CD4-positive, alpha-beta memory T cell (primary cell): ENCODE results near the gene MZF1. TPM values are rescaled to one million over a fixed set of nuclear protein-coding genes. Genes with fewer than 3 reads are reported as not detected.

Source experiments
- CTCF ChIA-PET: fragments of 350-600 bp; sonication (Branson Sonifier 250); formaldehyde crosslinking; loops from one replicate; lab custom pipeline; 2021; ENCODE audit warnings: inconsistent platforms; ENCODE audit not compliant: partially characterized antibody; lab: Charles Lee
- POLR2A ChIA-PET: fragments of 350-600 bp; sonication (Branson Sonifier 250); formaldehyde crosslinking; loops from one replicate; lab custom pipeline; 2021; ENCODE audit not compliant: partially characterized antibody; lab: Charles Lee
- DNase-seq, 5 donors: peaks; one replicate each; pipeline versions ENCODE4 v3.0.0 to v3.0.0-alpha.2; 2020 to 2022; ENCODE audit warnings: mixed read lengths in 1 of 5
- H3K27ac ChIP-seq: one replicate; pipeline ENCODE4 v1.7.0; 2013; ENCODE audit warnings: low read depth, low read length
- H3K27me3 ChIP-seq: 2 replicates; pipeline ENCODE4 v1.7.0; 2013; ENCODE audit warnings: mild to moderate bottlenecking, low read length, moderate library complexity; ENCODE audit not compliant: insufficient read depth
- H3K36me3 ChIP-seq: 2 replicates; pipeline ENCODE4 v1.7.0; 2013; ENCODE audit warnings: mild to moderate bottlenecking, low read length, moderate library complexity; ENCODE audit not compliant: insufficient read depth
- H3K4me1 ChIP-seq: 2 replicates; pipeline ENCODE4 v1.7.0; 2013; ENCODE audit warnings: mild to moderate bottlenecking, low read length, moderate library complexity; ENCODE audit not compliant: insufficient read depth
- H3K4me3 ChIP-seq, 2 donors: one replicate each; pipeline ENCODE4 v1.7.0; 2013; ENCODE audit warnings: low read length in 2 of 2, mild to moderate bottlenecking in 1 of 2
- H3K9me3 ChIP-seq, 2 donors: one replicate each; pipeline ENCODE4 v1.7.0; 2013; ENCODE audit warnings: low read length in 2 of 2, control low read depth in 1 of 2; ENCODE audit not compliant: control insufficient read depth in 1 of 2
- H3K27ac Mint-ChIP-seq, 7 donors: one replicate each; pipeline ENCODE4 v1.8.0; 2020 to 2021; ENCODE audit warnings: mixed read lengths in 7 of 7, mild to moderate bottlenecking in 6 of 7, inconsistent platforms in 3 of 7, moderate library complexity in 3 of 7
- H3K27me3 Mint-ChIP-seq, 2 donors: one replicate each; pipeline ENCODE4 v1.8.0; 2020 to 2021; ENCODE audit warnings: mixed read lengths in 2 of 2
- H3K36me3 Mint-ChIP-seq, 2 donors: one replicate each; pipeline ENCODE4 v1.8.0; 2020 to 2021; ENCODE audit warnings: mixed read lengths in 2 of 2, inconsistent platforms in 1 of 2, mild to moderate bottlenecking in 1 of 2
- H3K4me1 Mint-ChIP-seq, 4 donors: one replicate each; pipeline ENCODE4 v1.8.0; 2020 to 2021; ENCODE audit warnings: mixed read lengths in 4 of 4, mild to moderate bottlenecking in 1 of 4
- H3K4me3 Mint-ChIP-seq, 8 donors: one replicate each; pipeline ENCODE4 v1.8.0; 2020 to 2021; ENCODE audit warnings: mixed read lengths in 8 of 8, mild to moderate bottlenecking in 7 of 8, moderate library complexity in 6 of 8, inconsistent platforms in 3 of 8
- H3K9me3 Mint-ChIP-seq, 8 donors: one replicate each; pipeline ENCODE4 v1.8.0; 2020 to 2021; ENCODE audit warnings: mixed read lengths in 8 of 8, mild to moderate bottlenecking in 5 of 8, inconsistent platforms in 3 of 8, moderate library complexity in 1 of 8
- intact Hi-C: fragments of 100-400 bp; cut with micrococcal nuclease; formaldehyde crosslinking; loops from one replicate; pipeline ENCODE4 v1.15.1; 2023
- polyA plus RNA-seq, 2 donors: library from polyadenylated mRNA; unstranded; fragments of 300-500 nt; fragmentation: Illumina TruSeq; gene quantifications; one replicate each; pipeline ENCODE4 v1.2.3, GENCODE V29; 2021
- total RNA-seq, 2 experiments: library from RNA; stranded (reverse); gene quantifications; one replicate each; pipeline ENCODE4 v1.2.3, GENCODE V29; 2021

MZF1 gene
- total and polyA plus RNA-seq, 4 experiments from 2014 or later, result 5.2 to 44.4 (median 25.8) TPM

- H3K4me3 Mint-ChIP-seq, result peak overlapping the region; percentile 92 to 98 (median 97)
- peak overlapping the region; percentile 47 to 100 for H3K4me3 ChIP-seq
- peak overlapping the region; percentile 99 for H3K27ac ChIP-seq
- H3K4me1 Mint-ChIP-seq, result peaks cover 28 to 96% (median 61%) of the 10 kb centered on the region in 4 donors
- intact Hi-C loops, result loop anchor here (1.0 kb wide), 3 partner anchors 14 to 39 kb away; partner anchors contain the start of genes MZF1, TRIM28 and ZBTB45
- H3K27ac Mint-ChIP-seq, result peak overlapping the region; percentile 97 to 99 (median 99)
- H3K9me3 Mint-ChIP-seq, result peaks cover 0 to 2% (median 0%) of the 10 kb centered on the region in 8 donors
- H3K36me3 ChIP-seq, result peaks cover 11% of the 10 kb centered on the region
- H3K36me3 Mint-ChIP-seq, result peaks cover 12 to 39% of the 10 kb centered on the region in 2 donors
- H3K4me1 ChIP-seq, result peaks cover 79% of the 10 kb centered on the region
- H3K27me3 Mint-ChIP-seq, result no peaks in the 10 kb centered on the region
- H3K27me3 ChIP-seq, result no peaks in the 10 kb centered on the region
- H3K9me3 ChIP-seq, result no peaks in the 10 kb centered on the region
- POLR2A ChIA-PET, result interaction anchor here (0.8 to 7.3 kb wide), 11 partner anchors 8 to 196 kb away, joined by 3 to 104 read pairs (median 6); partner anchors contain the start of genes MZF1, TRIM28, ZBTB45 and ZNF132
- DNase-seq, result peak; percentile 99 to 100 (median 100)
- CTCF ChIA-PET, result no interaction called here
Observed at GRCh38 chr19:58558623-58559274, 14.4 kb downstream of the MZF1 start.

GRCh38 chr19:58558066-58558622 lies 15.0 kb downstream of the MZF1 start, which contains the start of gene UBE2M:
Gene UBE2M, minus strand, starts transcription at chr19:58558611. Its CDS starts 230 bp downstream, at chr19:58558381.
- intact Hi-C loops, result no loop called here
- POLR2A ChIA-PET, result interaction anchor here (0.8 to 7.3 kb wide), 10 partner anchors 8 to 195 kb away, joined by 3 to 104 read pairs (median 6); partner anchors contain the start of genes MZF1, TRIM28, ZBTB45 and ZNF132
- peaks cover 77% of the 10 kb centered on the region for H3K4me1 ChIP-seq
- no peaks in the 10 kb centered on the region for H3K27me3 ChIP-seq
- Mint-ChIP-seq H3K9me3 (peaks cover 0 to 2% (median 0%) of the 10 kb centered on the region in 8 donors), H3K4me3 (peak within 1 kb of the TSS; percentile 94 to 98 (median 97)), H3K36me3 (peaks cover 16 to 41% of the 10 kb centered on the region in 2 donors), H3K27me3 (no peaks in the 10 kb centered on the region), H3K4me1 (peaks cover 26 to 94% (median 59%) of the 10 kb centered on the region in 4 donors), H3K27ac (peak within 1 kb of the TSS; percentile 97 to 99 (median 99))
- DNase-seq, result peak in 4 of 5 donors; percentile 69 to 84 (median 74)
- peaks cover 17% of the 10 kb centered on the region for H3K36me3 ChIP-seq
- H3K27ac ChIP-seq, result peak within 1 kb of the TSS; percentile 99
- no peaks in the 10 kb centered on the region for H3K9me3 ChIP-seq
- CTCF ChIA-PET, result no interaction called here
- peak within 1 kb of the TSS; percentile 78 to 100 for H3K4me3 ChIP-seq

GRCh38 chr19:58557221-58558065 lies 15.7 kb downstream of the MZF1 start:
- peak overlapping the region; percentile 99 for H3K27ac ChIP-seq
- peak overlapping the region; percentile 78 to 84 for H3K4me3 ChIP-seq
- no peaks in the 10 kb centered on the region for H3K9me3 ChIP-seq
- H3K27me3 ChIP-seq, result no peaks in the 10 kb centered on the region
- H3K4me3 Mint-ChIP-seq, result peak overlapping the region; percentile 91 to 97 (median 92)
- ChIA-PET POLR2A (interaction anchor here (0.8 to 7.3 kb wide), 8 partner anchors 7 to 118 kb away, joined by 3 to 104 read pairs (median 5); partner anchors contain the start of genes MZF1, TRIM28, ZBTB45 and ZNF132), CTCF (interaction anchor here (0.9 kb wide), 1 partner anchor 38 kb away, joined by 4 read pairs; the partner anchor contains the start of gene ZBTB45)
- peak in 1 of 5 donors; percentile 53 for DNase-seq
- peaks cover 23% of the 10 kb centered on the region for H3K36me3 ChIP-seq
- H3K27me3 Mint-ChIP-seq, result no peaks in the 10 kb centered on the region
- H3K27ac Mint-ChIP-seq, result peak overlapping the region; percentile 96 to 99 (median 97)
- H3K36me3 Mint-ChIP-seq, result peaks cover 21 to 48% of the 10 kb centered on the region in 2 donors
- intact Hi-C loops, result no loop called here
- peaks cover 30 to 94% (median 61%) of the 10 kb centered on the region in 4 donors for H3K4me1 Mint-ChIP-seq
- H3K4me1 ChIP-seq, result peaks cover 73% of the 10 kb centered on the region
- H3K9me3 Mint-ChIP-seq, result peaks cover 0 to 2% (median 0%) of the 10 kb centered on the region in 8 donors

- Mint-ChIP-seq H3K4me3 (peak overlapping the region; percentile 2 to 97 (median 88)), H3K4me1 (peaks cover 30 to 90% (median 60%) of the 10 kb centered on the region in 4 donors), H3K9me3 (peaks cover 0 to 2% (median 0%) of the 10 kb centered on the region in 8 donors), H3K36me3 (peaks cover 27 to 55% of the 10 kb centered on the region in 2 donors), H3K27ac (peak overlapping the region; percentile 89 to 99 (median 97)), H3K27me3 (no peaks in the 10 kb centered on the region)
- no peaks in the 10 kb centered on the region for H3K9me3 ChIP-seq
- H3K36me3 ChIP-seq, result peaks cover 30% of the 10 kb centered on the region
- peak overlapping the region; percentile 99 for H3K27ac ChIP-seq
- CTCF ChIA-PET, result interaction anchor here (0.9 kb wide), 1 partner anchor 37 kb away, joined by 4 read pairs; the partner anchor contains the start of gene ZBTB45
- DNase-seq, result no peak
- peaks cover 66% of the 10 kb centered on the region for H3K4me1 ChIP-seq
- H3K4me3 ChIP-seq, result peak overlapping the region in 1 of 2 donors; percentile 78
- intact Hi-C loops, result no loop called here
- no peaks in the 10 kb centered on the region for H3K27me3 ChIP-seq
- POLR2A ChIA-PET, result interaction anchor here (0.9 to 7.3 kb wide), 5 partner anchors 11 to 43 kb away, joined by 4 to 104 read pairs (median 6); partner anchors contain the start of genes TRIM28 and ZBTB45
Observed at GRCh38 chr19:58556622-58557220, 16.4 kb downstream of the MZF1 start.

- DNase-seq, result peak in 1 of 5 donors; percentile 43
- no peaks in the 10 kb centered on the region for H3K27me3 ChIP-seq
- no peak overlapping the region for H3K4me3 ChIP-seq
- Mint-ChIP-seq H3K9me3 (peaks cover 0 to 3% (median 0%) of the 10 kb centered on the region in 8 donors), H3K36me3 (peaks cover 28 to 61% of the 10 kb centered on the region in 2 donors), H3K27me3 (no peaks in the 10 kb centered on the region), H3K27ac (peak overlapping the region; percentile 89 to 99 (median 99)), H3K4me1 (peaks cover 30 to 84% (median 55%) of the 10 kb centered on the region in 4 donors), H3K4me3 (peak overlapping the region in 7 of 8 donors; percentile 55 to 97 (median 91))
- H3K36me3 ChIP-seq, result peaks cover 36% of the 10 kb centered on the region
- ChIA-PET CTCF (interaction anchor here (1.3 to 3.8 kb wide), 2 partner anchors 19 to 37 kb away, joined by 6 to 28 read pairs; partner anchors contain the start of gene ZBTB45), POLR2A (interaction anchor here (0.5 to 7.3 kb wide), 12 partner anchors 8 to 373 kb away, joined by 3 to 104 read pairs (median 12); partner anchors contain the start of genes MZF1, TRIM28, ZBTB45 and ZNF132)
- intact Hi-C loops, result loop anchor here (1.0 kb wide), 1 partner anchor 12 kb away; the partner anchor contains the start of gene TRIM28
- peaks cover 60% of the 10 kb centered on the region for H3K4me1 ChIP-seq
- no peaks in the 10 kb centered on the region for H3K9me3 ChIP-seq
- H3K27ac ChIP-seq, result peak overlapping the region; percentile 99
Observed at GRCh38 chr19:58555920-58556621, 17.1 kb downstream of the MZF1 start.
